GM12878 (cell line): Measurements from ENCODE around the gene HPSE2. TPM values are rescaled to one million over a fixed set of nuclear protein-coding genes. Genes with fewer than 3 reads are reported as not detected.

Experiments
- ATAC-seq: fragments of 200-7000 bp; cut with Tn5 transposase; 3 replicates; pipeline ENCODE4 v1.9.1; 2020; ENCODE audit warnings: mild to moderate bottlenecking, moderate library complexity
- BruUV-seq: library from RNA; stranded (reverse); fragments of 400-500 nt; replicated peaks from 2 replicates; lab custom pipeline; 2021; lab: Mats Ljungman, UMichigan
- CTCF ChIA-PET: fragments of 300-600 bp; sonication (Branson Sonifier 250); formaldehyde crosslinking; extraction: SDS; loops from one replicate; lab custom pipeline; 2021; ENCODE audit warnings: inconsistent platforms; lab: Yijun Ruan, JAX
- POLR2A ChIA-PET: fragments of 350-600 bp; formaldehyde crosslinking; extraction: SDS; loops from one replicate; lab custom pipeline; 2021; ENCODE audit warnings: inconsistent platforms; lab: Charles Lee
- RAD21 ChIA-PET: fragments of 300-600 bp; sonication (Branson Sonifier 250); formaldehyde crosslinking; loops from one replicate; lab custom pipeline; 2023; ENCODE audit warnings: antibody characterized with exemption; ENCODE audit not compliant: unreplicated experiment; lab: Charles Lee
- SMC1A ChIA-PET: fragments of 300-600 bp; sonication (Branson Sonifier 250); formaldehyde crosslinking; loops from one replicate; lab custom pipeline; 2023; ENCODE audit not compliant: unreplicated experiment, uncharacterized antibody; lab: Charles Lee
- DNase-seq: peaks from one replicate; pipeline ENCODE4 v3.0.0-alpha.2; 2011; ENCODE audit warnings: low read depth, low spot score
- FAIRE-seq: peaks from 3 replicates; lab custom pipeline; 2011; peaks lifted over from hg19 to GRCh38; lab: Jason Lieb, UNC
- H2AFZ ChIP-seq: 2 replicates; pipeline ENCODE4 v1.6.0; 2011; ENCODE audit warnings: low read depth, low read length, control low read depth; ENCODE audit not compliant: control insufficient read depth
- H3K27ac ChIP-seq: 2 replicates; pipeline ENCODE4 v1.5.1; 2011; ENCODE audit warnings: control low read depth; ENCODE audit not compliant: control insufficient read depth, insufficient read depth
- H3K27me3 ChIP-seq, 2 experiments: replicated peaks in 1 of 2; 2 replicates each; pipeline versions ENCODE4 v1.6.0 to v1.6.1; 2011; ENCODE audit warnings: low read length in 1 of 2; ENCODE audit not compliant: control insufficient read depth in 2 of 2, insufficient read depth in 2 of 2
- H3K36me3 ChIP-seq, 2 experiments: 2 replicates each; pipeline ENCODE4 v1.5.1; 2011; ENCODE audit warnings: low read length in 1 of 2; ENCODE audit not compliant: control insufficient read depth in 2 of 2, insufficient read depth in 2 of 2
- H3K4me1 ChIP-seq: 2 replicates; pipeline ENCODE4 v1.6.1; 2011; ENCODE audit warnings: mild to moderate bottlenecking, low read length, moderate library complexity, mixed read lengths; ENCODE audit not compliant: control insufficient read depth, insufficient read depth
- H3K4me2 ChIP-seq: 2 replicates; pipeline ENCODE4 v1.6.0; 2011; ENCODE audit warnings: control low read depth; ENCODE audit not compliant: control insufficient read depth, insufficient read depth
- H3K4me3 ChIP-seq: fragments of 200-600 bp; sonication (generic); 2 replicates; pipeline ENCODE4 v1.5.1; 2016
- H3K79me2 ChIP-seq: 2 replicates; pipeline ENCODE4 v1.6.0; 2011; ENCODE audit warnings: low read length; ENCODE audit not compliant: control insufficient read depth, insufficient read depth
- H3K9ac ChIP-seq: 2 replicates; pipeline ENCODE4 v1.8.0; 2011; ENCODE audit warnings: low read length, control low read depth, mixed read lengths; ENCODE audit not compliant: control insufficient read depth, insufficient read depth
- H3K9me3 ChIP-seq: replicated peaks from 3 replicates; pipeline ENCODE4 v1.5.1; 2011; ENCODE audit warnings: mild to moderate bottlenecking, low read length; ENCODE audit not compliant: control insufficient read depth, insufficient read depth
- H4K20me1 ChIP-seq: 2 replicates; pipeline ENCODE4 v1.6.0; 2011; ENCODE audit not compliant: control insufficient read depth, insufficient read depth
- BRCA1 ChIP-seq: IDR thresholded peaks from 2 replicates; pipeline ENCODE4 v1.6.1; 2011; ENCODE audit warnings: low read depth, low read length, improper control_type of control experiment
- FOXK2 ChIP-seq: fragments of 450-650 bp; IDR thresholded peaks from 2 replicates; pipeline ENCODE4 v1.6.1; 2017; ENCODE audit warnings: mild to moderate bottlenecking, moderate library complexity
- FOXM1 ChIP-seq: IDR thresholded peaks from 2 replicates; pipeline ENCODE4 v1.6.1; 2012; ENCODE audit warnings: low read depth, mild to moderate bottlenecking, inconsistent platforms, low read length, moderate library complexity
- GABPA ChIP-seq: IDR thresholded peaks from 2 replicates; pipeline ENCODE4 v1.6.1; 2014; ENCODE audit warnings: antibody characterized with exemption, low read depth, mild to moderate bottlenecking, inconsistent platforms
- GATAD2B ChIP-seq: fragments of 450-650 bp; conservative IDR thresholded peaks from 2 replicates; pipeline ENCODE4 v1.6.1; 2017; ENCODE audit warnings: low read depth, mild to moderate bottlenecking, moderate library complexity
- HDAC2 ChIP-seq: fragments of 200-600 bp; sonication (generic); IDR thresholded peaks from 2 replicates; pipeline ENCODE4 v1.6.1; 2017
- IRF4 ChIP-seq: IDR thresholded peaks from 2 replicates; pipeline ENCODE4 v1.6.1; 2011; ENCODE audit warnings: low read depth, low read length
- MEF2B ChIP-seq: fragments of 450-650 bp; IDR thresholded peaks from 2 replicates; pipeline ENCODE4 v1.6.1; 2018; ENCODE audit warnings: mild to moderate bottlenecking, moderate library complexity; ENCODE audit not compliant: partially characterized antibody, poor library complexity, severe bottlenecking
- PML ChIP-seq: IDR thresholded peaks from 2 replicates; pipeline ENCODE4 v1.6.1; 2012; ENCODE audit warnings: low read length, inconsistent platforms
- POLR2AphosphoS2 ChIP-seq: IDR thresholded peaks from 2 replicates; pipeline ENCODE4 v1.6.1; 2011; ENCODE audit warnings: low read depth, mild to moderate bottlenecking, low read length, improper control_type of control experiment, moderate library complexity
- RAD51 ChIP-seq: fragments of 450-650 bp; IDR thresholded peaks from 2 replicates; pipeline ENCODE4 v1.6.1; 2016; ENCODE audit warnings: moderate library complexity, mild to moderate bottlenecking, inconsistent platforms
- RCOR1 ChIP-seq: conservative IDR thresholded peaks from 2 replicates; pipeline ENCODE4 v1.6.1; 2012; ENCODE audit warnings: low read depth, low read length, improper control_type of control experiment
- SMARCA5 ChIP-seq: fragments of 450-650 bp; IDR thresholded peaks from 2 replicates; pipeline ENCODE4 v1.6.1; 2017; ENCODE audit warnings: mild to moderate bottlenecking
- SREBF1 ChIP-seq: IDR thresholded peaks from 2 replicates; pipeline ENCODE4 v1.6.1; 2012; ENCODE audit warnings: mild to moderate bottlenecking, low read length
- SUPT20H ChIP-seq: IDR thresholded peaks from 2 replicates; pipeline ENCODE4 v1.6.1; 2011; ENCODE audit warnings: low read depth, mild to moderate bottlenecking, low read length, moderate library complexity, borderline replicate concordance; ENCODE audit not compliant: control insufficient read depth
- TAF1 ChIP-seq: IDR thresholded peaks from 2 replicates; pipeline ENCODE4 v1.6.1; 2011; ENCODE audit warnings: mild to moderate bottlenecking, low read depth, low read length, borderline replicate concordance
- TBL1XR1 ChIP-seq: IDR thresholded peaks from 2 replicates; pipeline ENCODE4 v1.6.1; 2012; ENCODE audit warnings: low read depth, low read length, improper control_type of control experiment
- TCF12 ChIP-seq: IDR thresholded peaks from 2 replicates; pipeline ENCODE4 v1.6.1; 2011; ENCODE audit warnings: low read depth, mild to moderate bottlenecking, low read length
- WGBS: methylation state at CpG from one replicate; pipeline ENCODE4 v1.1.6; 2016; ENCODE audit warnings: low lambda C conversion rate; ENCODE audit not compliant: insufficient replicate concordance, insufficient coverage; ENCODE audit errors: missing lambda C conversion rate; 5-methylcytosine and 5-hydroxymethylcytosine counted together
- in situ Hi-C: fragments of 300-500 bp; cut with MboI; formaldehyde crosslinking; loops from 9 replicates; pipeline ENCODE4 v1.14.3; 2018; ENCODE audit warnings: mixed read lengths
- intact Hi-C: fragments of 100-400 bp; cut with micrococcal nuclease; formaldehyde crosslinking; loops from one replicate; pipeline ENCODE4 v1.14.2; 2022; ENCODE audit not compliant: unreplicated experiment
- polyA plus RNA-seq, 11 experiments: library from polyadenylated mRNA; depleted of rRNA in 4 of 11; unstranded in 6 of 11; stranded (reverse) in 5 of 11; fragments of >200 nt; fragmentation: Nextera tagmentation in 4 of 11; fragmentation: Illumina TruSeq in 1 of 11; extraction: Ambion mirVana in 4 of 11; extraction: Trizol in 1 of 11; gene quantifications; 1 replicate in 1 of 11; 2 replicates in 10 of 11; pipeline versions ENCODE4 v1.2.1 to v1.2.3, GENCODE V29; 2011 to 2016; ENCODE audit warnings: inconsistent platforms in 2 of 11, missing spikeins in 2 of 11, low read depth in 1 of 11
- total RNA-seq, 4 experiments: library from RNA; depleted of rRNA in 3 of 4; stranded (reverse); fragments of >200 nt in 3 of 4; fragmentation: Illumina TruSeq in 1 of 4; extraction: Trizol in 1 of 4; gene quantifications; 2 replicates each; pipeline versions ENCODE4 v1.2.1 to v1.2.3, GENCODE V29; 2013 to 2021
- TF ChIP-seq, protein P1 (sequence below): fragments of 450-650 bp; IDR thresholded peaks from 2 replicates; pipeline ENCODE4 v1.6.1; 2017; ENCODE audit warnings: mild to moderate bottlenecking, moderate library complexity

The HPSE2 gene
- total and polyA plus RNA-seq, 10 of the 15 experiments (the other 5 are each of a cell fraction or from before 2014, with no cell fraction given): 0.06 TPM; not detected in 9

DNA sequence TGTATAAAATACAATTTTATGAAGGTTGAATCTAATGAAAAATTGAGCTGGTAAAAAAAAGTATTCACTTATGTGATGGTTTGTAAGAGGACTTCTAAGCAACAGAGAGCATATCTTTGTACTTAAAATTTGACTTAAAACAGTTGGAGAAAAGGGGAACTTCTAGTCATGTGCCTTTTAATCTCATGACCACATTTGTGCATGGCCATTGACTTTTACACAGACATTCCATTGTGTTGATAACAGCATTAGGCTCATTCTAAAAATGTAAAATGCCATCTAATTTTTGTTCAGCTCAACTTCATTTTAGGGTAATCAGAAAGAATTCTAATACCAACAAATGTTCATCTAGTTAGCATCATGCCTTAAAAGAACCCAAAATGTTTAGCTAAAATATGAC is 119.9 kb downstream of the HPSE2 start:
- CTCF ChIA-PET: interaction anchor here (0.6 kb wide), 1 partner anchor 366 kb away, joined by 4 read pairs; no protein-coding TSS in a partner anchor
- FAIRE-seq: no peak
- no TSS peak for BruUV-seq

DNA sequence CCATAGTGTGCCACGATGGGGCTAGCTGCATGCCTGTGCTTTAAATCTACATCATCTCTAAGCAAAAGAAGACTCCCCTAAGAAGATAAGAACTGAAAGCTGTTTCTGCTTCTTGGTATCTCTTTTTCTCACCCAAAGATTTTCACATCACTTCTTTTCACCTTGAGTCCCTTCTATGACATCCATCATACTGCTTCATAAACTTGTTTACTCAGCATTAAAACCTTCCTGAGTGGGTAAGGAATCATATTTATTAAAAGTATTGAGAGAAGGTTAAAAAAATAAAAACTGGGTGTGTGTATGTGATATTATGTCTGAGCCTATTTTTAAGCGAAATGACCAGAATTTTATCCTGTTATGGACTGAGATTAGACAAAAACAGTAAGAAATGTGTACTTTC is 150.3 kb downstream of the HPSE2 start:
- ChIA-PET RAD21 (no interaction called here), POLR2A (no interaction called here), SMC1A (interaction anchor here (0.8 kb wide), 1 partner anchor 24 kb away, joined by 3 read pairs; no protein-coding TSS in a partner anchor), CTCF (no interaction called here)
- ATAC-seq (no peak), FAIRE-seq (no peak), DNase-seq (no peak)
- H3K4me1 ChIP-seq: no peaks in the 10 kb centered on the region
- no peaks in the 10 kb centered on the region for H3K27me3 ChIP-seq
- H3K4me3 ChIP-seq: no peak overlapping the region
- no peaks in the 10 kb centered on the region for H4K20me1 ChIP-seq
- in situ Hi-C loops: no loop called here
- no peak overlapping the region for H3K4me2 ChIP-seq
- intact Hi-C loops: no loop called here
- H3K36me3 ChIP-seq: no peaks in the 10 kb centered on the region
- no peak for TF ChIP-seq POLR2AphosphoS2
- TF ChIP-seq SREBF1: no peak
- TF ChIP-seq TBL1XR1: no peak
- no peak for TF ChIP-seq SUPT20H
- no peak for TF ChIP-seq BRCA1
- no peak for TF ChIP-seq IRF4
- no peak for TF ChIP-seq TCF12
- TF ChIP-seq HDAC2: no peak
- no peak for TF ChIP-seq RCOR1
- no peak for TF ChIP-seq MEF2B
- TF ChIP-seq PML: no peak
- no peak for TF ChIP-seq FOXM1
- TF ChIP-seq, protein P1, sequence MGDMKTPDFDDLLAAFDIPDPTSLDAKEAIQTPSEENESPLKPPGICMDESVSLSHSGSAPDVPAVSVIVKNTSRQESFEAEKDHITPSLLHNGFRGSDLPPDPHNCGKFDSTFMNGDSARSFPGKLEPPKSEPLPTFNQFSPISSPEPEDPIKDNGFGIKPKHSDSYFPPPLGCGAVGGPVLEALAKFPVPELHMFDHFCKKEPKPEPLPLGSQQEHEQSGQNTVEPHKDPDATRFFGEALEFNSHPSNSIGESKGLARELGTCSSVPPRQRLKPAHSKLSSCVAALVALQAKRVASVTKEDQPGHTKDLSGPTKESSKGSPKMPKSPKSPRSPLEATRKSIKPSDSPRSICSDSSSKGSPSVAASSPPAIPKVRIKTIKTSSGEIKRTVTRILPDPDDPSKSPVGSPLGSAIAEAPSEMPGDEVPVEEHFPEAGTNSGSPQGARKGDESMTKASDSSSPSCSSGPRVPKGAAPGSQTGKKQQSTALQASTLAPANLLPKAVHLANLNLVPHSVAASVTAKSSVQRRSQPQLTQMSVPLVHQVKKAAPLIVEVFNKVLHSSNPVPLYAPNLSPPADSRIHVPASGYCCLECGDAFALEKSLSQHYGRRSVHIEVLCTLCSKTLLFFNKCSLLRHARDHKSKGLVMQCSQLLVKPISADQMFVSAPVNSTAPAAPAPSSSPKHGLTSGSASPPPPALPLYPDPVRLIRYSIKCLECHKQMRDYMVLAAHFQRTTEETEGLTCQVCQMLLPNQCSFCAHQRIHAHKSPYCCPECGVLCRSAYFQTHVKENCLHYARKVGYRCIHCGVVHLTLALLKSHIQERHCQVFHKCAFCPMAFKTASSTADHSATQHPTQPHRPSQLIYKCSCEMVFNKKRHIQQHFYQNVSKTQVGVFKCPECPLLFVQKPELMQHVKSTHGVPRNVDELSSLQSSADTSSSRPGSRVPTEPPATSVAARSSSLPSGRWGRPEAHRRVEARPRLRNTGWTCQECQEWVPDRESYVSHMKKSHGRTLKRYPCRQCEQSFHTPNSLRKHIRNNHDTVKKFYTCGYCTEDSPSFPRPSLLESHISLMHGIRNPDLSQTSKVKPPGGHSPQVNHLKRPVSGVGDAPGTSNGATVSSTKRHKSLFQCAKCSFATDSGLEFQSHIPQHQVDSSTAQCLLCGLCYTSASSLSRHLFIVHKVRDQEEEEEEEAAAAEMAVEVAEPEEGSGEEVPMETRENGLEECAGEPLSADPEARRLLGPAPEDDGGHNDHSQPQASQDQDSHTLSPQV: no peak
- no peak for TF ChIP-seq GATAD2B
- no peak for TF ChIP-seq GABPA
- no peak for TF ChIP-seq SMARCA5
- no peaks in the 10 kb centered on the region for H3K79me2 ChIP-seq
- no peaks in the 10 kb centered on the region for H3K9me3 ChIP-seq
- H3K9ac ChIP-seq: no peak overlapping the region
- H3K27ac ChIP-seq: no peak overlapping the region
- 13% methylated on average over 2 of the region's 2 CpGs for WGBS
- no peak overlapping the region for H2AFZ ChIP-seq
- BruUV-seq: no TSS peak

More for the DNA sequence above, 119.9 kb downstream of the HPSE2 start:
- Histone ChIP-seq H3K4me3 (no peak overlapping the region), H3K36me3 (no peaks in the 10 kb centered on the region), H3K4me2 (no peak overlapping the region), H2AFZ (no peak overlapping the region), H3K9ac (no peak overlapping the region), H3K27me3 (no peaks in the 10 kb centered on the region), H3K9me3 (no peaks in the 10 kb centered on the region), H4K20me1 (no peaks in the 10 kb centered on the region), H3K79me2 (no peaks in the 10 kb centered on the region), H3K4me1 (no peaks in the 10 kb centered on the region), H3K27ac (no peak overlapping the region)
- intact Hi-C loops (no loop called here), in situ Hi-C loops (no loop called here)
- no peak for ATAC-seq
- ChIA-PET SMC1A (no interaction called here), RAD21 (no interaction called here), POLR2A (no interaction called here)
- DNase-seq: no peak
- TF ChIP-seq TAF1 (no peak), FOXK2 (no peak), RAD51 (peak; percentile 36; the same call in 1 of the 2 replicates), IRF4 (no peak)
